HG02798 (cell line): Measurements from ENCODE around the gene BTBD6.

ENCODE experiments used
- ATAC-seq: cut with Tn5 transposase; IDR thresholded peaks from one replicate; pipeline ENCODE4 v1.9.1; 2021; ENCODE audit warnings: mild to moderate bottlenecking; ENCODE audit not compliant: unreplicated experiment, poor library complexity

Gene BTBD6

DNA sequence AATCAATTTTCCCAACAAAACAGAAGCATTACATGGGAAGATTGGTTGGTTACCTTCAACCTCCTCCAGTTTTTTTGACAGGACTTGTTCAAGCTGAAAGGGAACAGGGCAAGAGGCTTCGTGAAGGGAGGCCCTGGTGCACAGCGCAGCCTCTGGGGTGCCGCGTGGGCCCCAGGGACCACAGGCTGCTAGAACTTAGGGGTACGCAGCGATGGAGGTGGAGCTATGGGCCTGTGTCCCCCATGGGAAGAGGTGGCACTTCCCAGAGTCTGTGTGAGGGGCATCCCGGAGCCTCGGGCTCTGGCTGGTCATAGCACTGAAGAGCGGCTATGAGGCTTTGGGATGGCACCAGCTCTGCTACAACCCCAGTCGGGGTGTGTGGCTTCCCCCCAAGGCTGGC lies 22.1 kb upstream of the BTBD6 start:
- ATAC-seq: no peak

DNA sequence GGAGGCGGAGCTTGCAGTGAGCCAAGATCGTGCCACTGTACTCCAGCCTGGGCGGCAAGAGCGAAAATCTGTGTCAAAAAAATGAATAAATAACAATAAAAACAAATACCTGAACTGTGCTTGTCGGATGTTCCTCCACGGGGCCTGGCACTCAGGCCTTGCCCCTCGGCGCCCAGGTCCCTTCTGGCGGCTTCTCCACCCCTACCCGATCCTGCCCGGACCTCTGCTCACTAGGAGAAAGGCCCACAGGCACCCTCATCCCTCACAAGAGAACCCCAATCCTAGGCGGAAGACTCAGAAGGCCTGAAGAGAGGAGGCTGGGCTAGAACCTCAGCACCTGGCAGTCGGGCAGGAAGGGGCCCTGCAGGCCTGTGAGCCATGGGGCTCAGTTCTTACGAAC lies 21.0 kb upstream of the BTBD6 start:
- no peak for ATAC-seq

DNA sequence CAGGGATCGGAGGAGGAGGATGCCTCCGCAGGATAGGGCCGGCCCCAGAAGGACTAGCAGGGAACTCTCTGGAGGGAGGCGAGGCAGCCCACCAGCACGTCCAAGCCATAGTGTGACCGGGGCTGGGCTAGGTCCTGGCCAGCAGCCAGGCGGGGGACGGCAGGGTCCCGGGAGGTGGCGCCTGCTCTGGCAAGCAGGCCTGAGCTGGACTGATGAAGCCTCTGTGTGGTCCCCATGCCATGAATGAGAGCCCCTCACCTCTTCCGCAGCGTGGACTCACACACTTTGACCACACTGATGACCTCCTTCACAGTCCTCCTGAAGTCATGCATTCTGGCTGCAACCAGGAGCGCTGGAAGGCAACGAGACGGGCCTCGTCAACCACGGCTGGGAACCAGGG lies 19.8 kb upstream of the BTBD6 start:
- ATAC-seq: no peak

DNA sequence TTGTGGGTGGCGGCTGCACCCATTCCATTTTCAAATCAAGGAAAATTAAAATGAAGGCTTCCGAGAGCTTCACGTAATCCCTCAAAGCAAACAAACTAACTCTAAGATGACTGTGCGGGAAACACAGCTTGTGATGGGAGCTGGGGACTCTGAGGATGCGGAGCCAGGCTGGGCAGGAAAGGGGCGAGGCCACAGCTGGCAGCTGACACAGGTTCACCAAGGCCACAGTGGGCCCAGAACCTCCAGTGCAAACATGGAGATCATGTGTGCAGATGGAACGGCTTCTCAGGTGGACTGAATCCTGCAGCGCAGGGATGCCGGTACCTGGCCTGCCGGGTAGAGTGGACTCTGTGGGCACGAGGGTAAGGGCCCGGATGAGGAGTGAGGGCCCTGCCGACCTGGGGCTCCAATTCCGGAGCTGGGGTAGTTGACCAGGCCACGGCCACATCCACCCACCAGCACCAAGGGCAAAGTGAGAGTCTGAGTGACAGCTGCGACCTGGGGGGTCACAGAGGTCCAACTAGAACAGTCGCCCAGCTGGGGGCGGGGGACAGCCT lies 19.2 kb upstream of the BTBD6 start:
- no peak for ATAC-seq

DNA sequence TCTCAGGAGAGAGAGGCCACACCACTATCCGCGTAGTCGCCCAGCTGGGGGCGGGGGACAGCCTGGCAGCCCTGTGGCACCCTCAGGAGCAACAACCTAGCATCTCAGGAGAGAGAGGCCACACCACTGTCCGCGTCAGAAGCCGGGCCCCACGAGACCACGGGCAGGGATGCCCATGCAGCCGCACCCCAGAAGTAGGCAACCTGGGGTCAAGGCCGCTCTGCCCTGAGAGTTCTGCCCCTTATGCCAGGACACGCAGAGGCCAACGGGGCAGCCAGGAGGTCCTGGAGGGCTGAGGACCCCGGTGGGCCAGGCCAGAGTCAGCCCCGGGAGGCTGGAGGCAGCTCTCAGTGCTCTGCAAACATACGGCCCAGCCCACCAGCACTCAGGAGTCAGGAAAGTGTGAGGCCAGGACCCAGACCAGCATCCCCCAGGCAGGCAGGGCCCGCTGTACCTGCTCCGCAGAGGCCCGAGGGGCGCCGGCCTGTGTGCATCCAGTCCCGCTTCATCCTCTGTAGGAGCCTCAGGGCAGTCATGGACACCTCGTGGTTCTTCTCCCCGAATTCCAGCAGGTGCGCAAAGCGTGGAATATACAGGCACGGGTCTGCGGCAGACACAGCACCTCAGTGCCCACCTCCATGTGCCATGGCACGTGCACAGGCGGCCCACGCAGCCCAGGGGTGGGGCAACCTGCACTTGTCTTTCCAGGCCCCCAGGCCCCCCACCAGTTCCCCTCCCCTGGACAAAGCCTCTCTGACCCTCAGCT lies 7.3 kb upstream of the BTBD6 start:
- no peak for ATAC-seq

DNA sequence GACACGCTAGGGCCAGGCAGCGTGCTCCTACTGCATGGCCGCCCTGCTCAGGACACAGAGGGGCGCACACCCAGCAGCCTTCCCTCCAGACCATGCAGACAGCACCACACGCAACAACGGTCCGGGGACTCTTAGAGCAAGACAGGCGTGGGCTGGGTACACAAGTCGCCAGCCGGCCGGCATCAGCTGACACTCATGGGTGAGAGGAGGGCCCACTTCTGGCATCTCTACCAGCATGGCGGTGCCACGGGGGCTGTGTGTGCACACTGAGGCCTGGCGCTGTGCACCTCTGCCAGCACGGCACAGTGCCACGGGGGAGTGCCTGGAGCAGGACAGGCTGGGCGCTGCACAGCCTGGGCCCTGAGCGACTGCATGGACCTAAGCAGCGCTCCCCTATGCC lies 6.7 kb upstream of the BTBD6 start:
- no peak for ATAC-seq

DNA sequence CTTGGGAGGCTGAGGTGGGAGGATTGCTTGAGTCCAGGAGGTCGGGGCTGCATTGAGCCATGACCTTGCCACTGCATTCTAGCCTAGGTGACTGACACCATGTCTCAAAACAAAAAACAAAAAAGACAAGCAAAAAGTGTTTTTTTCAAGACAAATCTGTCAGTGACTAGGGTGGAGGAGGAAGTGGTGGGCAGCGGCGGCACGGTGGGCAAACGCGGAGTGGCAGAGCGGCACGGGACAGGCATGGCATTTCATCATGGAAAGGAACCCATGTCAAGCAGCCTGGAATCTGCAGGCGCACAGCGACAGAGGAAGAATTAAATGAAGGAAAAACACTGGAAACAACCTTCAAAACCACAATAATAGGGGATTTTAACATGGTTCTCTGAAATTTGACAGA lies 4.0 kb upstream of the BTBD6 start:
- ATAC-seq: no peak

DNA sequence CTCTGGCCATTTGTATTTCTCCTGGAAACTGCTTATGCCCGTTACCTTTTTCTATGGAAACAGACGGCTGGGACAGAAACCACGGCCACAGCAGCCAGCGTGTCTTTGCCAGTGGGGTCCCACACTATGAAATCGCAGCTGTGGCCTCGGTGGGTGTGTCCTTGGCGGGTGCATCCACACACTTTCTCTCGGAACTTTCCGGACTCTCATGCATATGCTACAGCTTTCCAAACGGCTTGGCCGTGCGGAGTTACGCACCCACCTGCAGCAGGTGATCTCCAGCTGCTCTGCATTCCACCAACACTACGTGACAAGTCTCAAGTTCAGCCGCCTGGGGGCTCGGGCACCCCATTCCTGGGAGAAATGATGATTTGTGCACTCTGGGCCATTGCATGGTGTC lies 1.3 kb upstream of the BTBD6 start:
- no peak for ATAC-seq

DNA sequence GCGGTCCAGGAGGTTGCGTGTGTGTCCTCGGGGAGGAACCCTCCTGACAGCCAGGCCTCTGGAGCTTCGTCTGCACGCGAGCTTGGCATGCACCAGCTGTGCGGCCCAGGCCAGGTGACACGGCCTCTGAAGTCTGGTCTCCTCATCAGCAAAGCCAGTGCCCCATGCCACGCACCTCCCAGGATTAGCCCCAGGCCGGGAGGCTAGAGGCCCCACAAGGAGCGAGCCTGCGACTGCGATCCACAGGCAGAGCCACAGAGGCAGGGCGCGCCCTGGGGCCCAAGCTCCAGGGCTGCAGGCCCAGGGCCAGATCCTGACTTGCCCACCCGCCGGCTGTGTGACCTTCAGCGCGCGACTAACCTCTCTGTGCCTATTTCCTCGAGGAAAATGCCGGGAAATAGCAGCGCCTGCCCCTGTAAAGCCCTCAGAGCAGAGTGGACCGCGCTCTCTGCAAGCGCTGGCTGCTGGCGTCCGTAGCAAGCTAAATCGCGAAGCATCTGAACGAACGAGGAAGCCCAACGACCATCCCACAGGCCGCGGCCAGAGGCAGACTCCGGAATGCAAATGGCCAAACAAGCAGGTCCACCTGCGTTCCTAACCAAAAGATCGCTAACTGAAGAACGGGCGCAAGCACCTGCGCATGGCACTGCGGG lies 492 bp upstream of the BTBD6 start:
- no peak for ATAC-seq

DNA sequence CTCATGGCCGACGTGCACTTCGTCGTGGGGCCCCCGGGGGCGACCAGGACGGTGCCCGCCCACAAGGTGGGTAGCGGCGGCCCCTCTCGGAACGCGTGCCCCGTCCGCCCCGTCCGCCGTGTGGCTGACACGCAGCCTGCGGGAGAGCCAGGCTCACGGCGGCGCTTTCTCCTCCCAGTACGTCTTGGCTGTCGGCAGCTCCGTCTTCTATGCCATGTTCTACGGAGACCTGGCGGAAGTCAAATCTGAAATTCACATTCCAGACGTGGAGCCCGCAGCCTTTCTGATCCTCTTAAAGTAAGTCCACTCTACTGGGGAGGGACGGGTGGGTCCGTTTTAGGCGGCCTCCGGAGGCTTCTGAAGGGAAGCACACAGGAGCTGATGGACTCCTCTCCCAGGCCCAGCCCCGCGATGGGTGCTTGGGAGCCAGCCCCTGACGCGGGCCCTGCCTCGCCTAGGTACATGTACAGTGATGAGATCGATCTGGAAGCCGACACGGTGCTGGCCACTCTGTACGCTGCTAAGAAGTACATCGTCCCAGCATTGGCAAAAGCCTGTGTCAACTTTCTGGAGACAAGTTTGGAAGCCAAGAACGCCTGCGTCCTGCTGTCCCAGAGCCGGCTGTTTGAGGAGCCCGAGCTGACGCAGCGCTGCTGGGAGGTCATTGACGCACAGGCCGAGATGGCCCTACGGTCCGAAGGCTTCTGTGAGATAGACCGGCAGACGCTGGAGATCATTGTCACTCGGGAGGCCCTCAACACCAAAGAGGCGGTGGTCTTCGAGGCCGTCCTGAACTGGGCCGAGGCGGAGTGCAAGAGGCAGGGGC lies 1.1 kb downstream of the BTBD6 start:
- ATAC-seq: peak; percentile 1

DNA sequence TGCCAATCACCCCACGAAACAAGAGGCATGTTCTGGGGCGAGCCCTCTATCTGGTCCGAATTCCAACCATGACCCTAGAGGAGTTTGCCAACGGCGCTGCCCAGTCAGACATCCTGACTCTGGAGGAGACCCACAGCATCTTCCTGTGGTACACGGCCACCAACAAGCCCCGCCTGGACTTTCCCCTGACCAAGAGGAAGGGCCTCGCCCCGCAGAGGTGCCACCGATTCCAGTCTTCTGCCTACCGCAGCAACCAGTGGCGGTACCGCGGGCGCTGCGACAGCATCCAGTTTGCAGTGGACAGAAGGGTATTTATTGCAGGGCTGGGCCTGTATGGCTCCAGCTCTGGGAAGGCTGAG lies 1.7 kb downstream of the BTBD6 start:
- no peak for ATAC-seq

DNA sequence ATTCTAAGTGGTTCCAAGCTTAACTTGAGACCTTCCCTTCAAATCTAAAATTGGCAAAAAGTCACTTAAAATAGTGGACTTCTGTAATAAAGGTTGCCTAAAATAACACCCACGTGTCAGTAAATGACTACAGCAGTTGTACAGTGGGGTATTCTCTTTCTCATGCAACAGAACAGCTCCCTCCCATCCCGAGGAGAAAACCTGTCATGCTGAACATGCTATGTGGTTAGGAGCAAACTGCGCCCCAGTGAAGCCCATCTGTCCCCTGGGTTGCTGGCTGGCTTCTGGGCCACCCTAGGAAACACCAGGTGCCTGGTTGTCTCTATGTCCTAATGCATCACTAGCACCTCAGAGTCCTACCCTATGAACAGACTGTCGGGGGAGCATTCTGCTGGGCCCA lies 2.7 kb downstream of the BTBD6 start:
- no peak for ATAC-seq

DNA sequence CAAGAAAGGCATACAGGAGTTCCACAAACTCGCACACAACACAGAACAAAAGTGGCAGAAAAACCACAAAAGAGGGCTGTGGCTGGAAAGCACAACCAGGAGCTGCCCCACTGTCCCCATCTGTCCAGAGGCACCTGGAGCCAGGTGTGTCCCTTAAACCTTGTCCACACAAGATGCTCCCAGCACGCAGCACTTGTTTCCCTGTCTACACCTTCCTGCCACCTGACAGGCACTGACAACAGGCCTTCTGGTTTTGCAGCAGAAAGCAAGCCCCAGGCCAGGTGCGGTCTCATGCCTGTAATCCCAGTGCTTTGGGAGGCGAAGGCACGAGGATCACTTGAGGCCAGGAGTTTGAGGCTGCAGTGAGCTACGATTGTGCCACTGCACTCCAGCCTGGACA lies 3.6 kb downstream of the BTBD6 start:
- no peak for ATAC-seq

DNA sequence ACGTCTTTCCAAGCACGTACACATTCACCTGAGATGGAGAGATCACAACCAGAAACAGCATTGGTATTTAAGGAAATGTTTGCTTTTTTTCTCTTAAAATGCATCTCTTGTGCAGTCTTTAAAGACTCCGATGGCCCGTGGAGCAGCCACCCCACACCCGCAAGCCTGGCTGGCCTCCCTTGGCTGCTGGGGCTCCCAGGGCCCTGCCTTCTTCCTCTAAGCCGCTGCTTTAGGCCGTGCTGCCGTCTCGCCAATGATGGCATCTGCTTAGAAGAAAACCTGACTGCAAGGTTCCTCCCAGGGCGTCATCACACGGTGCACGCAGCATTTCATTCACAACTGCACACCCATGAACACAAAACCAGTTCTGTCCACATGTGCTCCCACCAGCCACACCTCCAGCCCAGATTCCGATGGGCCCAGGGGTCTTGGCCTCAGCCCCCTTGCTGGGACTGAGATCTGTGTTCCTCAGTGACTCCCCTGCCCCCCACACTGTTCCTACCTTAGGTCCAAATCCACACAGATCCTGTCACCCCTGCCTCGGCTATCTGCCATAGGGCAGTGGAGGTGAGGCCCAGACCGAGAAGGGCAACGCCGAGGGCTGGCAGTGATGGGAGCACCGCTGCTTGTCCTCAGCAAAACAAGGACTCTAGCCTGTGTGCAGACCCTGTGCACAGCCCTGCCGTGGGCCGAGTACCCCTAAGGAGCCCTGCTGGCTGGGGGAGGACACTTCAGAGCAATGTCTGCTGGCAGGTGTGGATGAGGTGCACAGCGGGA lies 4.4 kb downstream of the BTBD6 start:
- ATAC-seq: no peak

DNA sequence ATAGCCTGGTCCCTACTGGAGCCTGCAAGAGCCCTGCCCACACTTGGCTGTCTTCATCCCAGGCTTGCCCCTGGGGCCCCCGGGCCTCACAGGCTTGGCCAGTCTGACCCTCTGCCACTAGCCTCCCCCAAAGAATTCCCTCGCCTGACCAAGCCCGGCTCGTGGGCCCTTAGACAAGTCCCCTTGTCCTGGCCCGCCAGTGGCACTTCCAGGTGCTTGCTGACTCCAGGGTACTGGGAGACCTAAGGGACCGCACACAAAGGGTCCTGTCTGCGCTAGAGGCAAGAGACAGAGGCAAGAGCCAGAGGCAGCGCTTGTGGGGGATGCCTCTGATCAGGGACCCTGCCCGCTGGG lies 5.0 kb downstream of the BTBD6 start:
- no peak for ATAC-seq

DNA sequence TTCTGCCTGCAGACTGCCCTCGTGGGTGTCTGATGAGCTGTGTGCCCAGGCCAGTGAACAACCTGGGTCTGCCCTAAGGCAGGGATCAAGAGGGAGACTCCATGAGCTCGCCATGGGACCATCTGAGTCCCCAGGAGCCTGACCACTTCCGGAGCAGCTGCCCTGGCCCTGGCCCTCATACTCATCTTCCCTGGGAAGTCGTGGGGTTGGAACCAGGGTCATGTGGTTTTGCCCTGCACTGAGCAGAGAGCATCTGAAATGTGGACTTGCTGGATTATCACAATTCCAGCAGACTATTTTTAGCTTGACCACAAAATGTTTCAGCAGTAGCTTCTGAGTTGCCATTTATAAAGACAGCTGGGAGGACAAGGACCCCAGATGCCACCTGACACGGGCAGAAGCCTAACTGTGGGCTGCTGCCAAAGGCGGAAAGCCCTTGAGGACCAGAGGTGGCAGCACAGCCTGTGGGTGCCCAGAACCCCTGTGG lies 6.7 kb downstream of the BTBD6 start:
- ATAC-seq: no peak

DNA sequence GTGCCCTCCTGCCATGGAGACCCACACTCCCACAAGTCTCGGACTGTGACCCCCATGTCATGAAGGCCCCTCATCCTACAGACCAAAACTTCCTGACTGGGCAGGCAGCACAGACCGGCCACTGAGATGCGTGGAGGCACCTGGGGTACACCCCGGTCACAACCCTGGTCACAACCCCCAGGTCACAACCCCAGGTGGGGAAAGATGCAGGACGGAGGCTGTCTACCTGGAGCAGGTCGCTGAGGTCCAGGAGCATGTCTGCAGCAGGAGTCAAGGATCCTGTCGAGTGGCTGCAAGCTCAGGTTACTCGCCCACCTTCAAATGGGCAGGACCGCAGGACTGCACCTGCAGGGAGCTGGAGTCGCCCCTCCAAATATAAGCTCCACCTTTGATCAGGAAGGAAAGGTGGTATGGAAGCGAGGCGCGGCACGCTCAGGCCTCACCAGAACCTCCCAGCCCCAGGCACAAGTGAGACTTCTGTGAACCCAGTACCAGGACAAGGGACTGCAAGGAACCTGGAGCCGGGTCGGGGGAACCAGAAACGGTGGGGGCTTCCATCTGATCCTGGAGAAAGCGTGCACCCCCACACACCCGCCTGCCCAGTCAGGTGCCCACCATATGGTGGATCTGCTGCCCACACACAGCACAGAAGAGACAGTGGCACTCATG lies 8.1 kb downstream of the BTBD6 start:
- ATAC-seq: no peak

DNA sequence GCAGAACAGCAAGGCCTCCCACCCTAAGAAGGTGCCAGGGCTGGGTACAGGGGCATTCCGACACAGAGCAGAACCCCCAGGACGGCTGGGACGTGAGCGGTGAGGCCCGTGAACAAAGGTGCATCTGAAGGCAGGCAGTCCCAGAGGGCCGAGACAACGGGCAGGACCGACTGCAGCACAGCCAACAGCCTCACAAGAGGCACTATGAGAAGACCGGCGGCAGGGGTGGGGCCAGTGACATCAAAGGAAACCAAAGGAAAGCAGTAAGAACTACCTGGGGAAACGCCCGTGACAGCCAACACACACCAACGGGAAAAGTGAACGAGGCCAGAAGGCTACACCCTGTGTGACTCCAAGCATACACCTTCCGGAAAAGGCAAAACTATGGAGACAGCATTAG lies 9.1 kb downstream of the BTBD6 start:
- ATAC-seq: no peak

DNA sequence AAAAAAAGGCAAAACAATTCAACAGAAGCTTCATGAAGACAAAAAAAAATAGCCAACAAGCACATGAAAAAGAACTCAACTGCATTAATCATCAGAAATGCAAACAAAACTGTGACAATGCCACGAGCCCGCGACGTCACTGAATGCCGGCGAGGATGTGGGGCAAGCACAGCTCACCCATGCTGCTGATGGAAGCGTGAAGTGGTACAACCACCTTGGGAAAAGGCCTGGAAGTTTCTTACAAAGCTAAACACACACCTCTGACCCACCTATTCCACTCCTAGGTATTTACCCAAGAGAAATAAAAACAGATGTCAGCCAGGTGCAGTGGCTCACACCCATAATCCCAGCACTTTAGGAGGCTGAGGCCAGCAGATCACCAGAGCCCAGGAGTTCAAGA lies 10.5 kb downstream of the BTBD6 start:
- ATAC-seq: no peak

DNA sequence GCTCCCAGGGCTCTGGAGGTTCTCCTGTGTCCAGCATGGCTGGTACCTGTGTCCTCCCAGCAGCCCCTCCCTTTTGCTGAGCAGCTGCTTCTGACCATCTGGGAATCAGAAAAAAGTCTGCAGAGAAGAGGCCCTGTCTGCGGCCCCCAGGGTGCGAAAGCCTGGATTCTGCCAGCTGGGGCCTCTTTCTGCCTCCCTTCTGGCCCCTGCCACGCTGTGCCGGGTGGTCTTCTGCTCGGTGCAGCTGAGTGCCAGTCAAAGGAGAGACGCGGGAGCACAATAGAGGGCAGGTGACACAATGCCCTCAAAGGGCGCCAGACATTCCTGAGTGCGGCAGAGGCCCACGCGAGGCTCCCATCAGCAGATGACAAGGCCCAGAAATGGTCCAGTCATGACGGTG lies 12.6 kb downstream of the BTBD6 start:
- ATAC-seq: no peak
